GM10266 (cell line): ENCODE measurements around the gene PSRC1.

ENCODE experiments used
- DNase-seq: peaks from one replicate; pipeline ENCODE4 v3.0.0; 2012; ENCODE audit errors: extremely low spot score
- CTCF ChIP-seq: IDR thresholded peaks from 2 replicates; pipeline ENCODE4 v1.5.1; 2012; ENCODE audit warnings: mild to moderate bottlenecking, low read depth; ENCODE audit not compliant: control insufficient read depth, insufficient read depth; ENCODE audit errors: missing control alignments

The PSRC1 gene

GRCh38 chr1:109231066-109231465 lies 51.9 kb downstream of the PSRC1 start:
- no peak for DNase-seq
- no peak for TF ChIP-seq CTCF
